HepG2 (cell line): ENCODE results near the gene RASSF7. TPM values are rescaled to one million over a fixed set of nuclear protein-coding genes. Genes with fewer than 3 reads are reported as not detected.

Experiments
- DMAP1 ChIP-seq: IDR thresholded peaks from 2 replicates; pipeline ENCODE4 v1.6.1; 2016
- GABPB1 ChIP-seq: IDR thresholded peaks from 2 replicates; pipeline ENCODE4 v1.6.1; 2016; ENCODE audit warnings: mild to moderate bottlenecking, missing genetic modification reagents, moderate library complexity, missing compliant biosample characterization
- HNRNPL ChIP-seq: fragments of 200-400 bp; formaldehyde crosslinking; IDR thresholded peaks from 2 replicates; pipeline ENCODE4 v1.6.1; 2017; ENCODE audit warnings: mild to moderate bottlenecking, low read depth, low read length
- KDM2A ChIP-seq: sonication (generic); formaldehyde crosslinking; IDR thresholded peaks from 2 replicates; pipeline ENCODE4 v1.4.0; 2020; ENCODE audit warnings: low read depth, missing genetic modification reagents, borderline replicate concordance
- MEIS2 ChIP-seq: sonication (generic); formaldehyde crosslinking; IDR thresholded peaks from 2 replicates; pipeline ENCODE4 v1.9.0; 2021; ENCODE audit warnings: mild to moderate bottlenecking, missing genetic modification reagents
- NR1H2 ChIP-seq: sonication (generic); formaldehyde crosslinking; IDR thresholded peaks from 2 replicates; pipeline ENCODE4 v1.8.1; 2022; ENCODE audit warnings: low read depth, missing genetic modification reagents, borderline replicate concordance
- RARA ChIP-seq: IDR thresholded peaks from 2 replicates; pipeline ENCODE4 v1.6.1; 2016; ENCODE audit warnings: missing genetic modification reagents, missing compliant biosample characterization
- RBM39 ChIP-seq: fragments of 200-400 bp; formaldehyde crosslinking; IDR thresholded peaks from one replicate; pipeline ENCODE4 v1.6.1; 2018; ENCODE audit warnings: antibody characterized with exemption, mild to moderate bottlenecking, low read depth, low read length; ENCODE audit not compliant: poor library complexity, severe bottlenecking
- RCOR2 ChIP-seq: IDR thresholded peaks from 2 replicates; pipeline ENCODE4 v1.6.1; 2016; ENCODE audit warnings: missing biosample characterization, missing genetic modification reagents
- RFXAP ChIP-seq: sonication (generic); formaldehyde crosslinking; IDR thresholded peaks from 2 replicates; pipeline ENCODE4 v1.4.0; 2020; ENCODE audit warnings: missing genetic modification reagents, borderline replicate concordance
- SMAD9 ChIP-seq: sonication (generic); formaldehyde crosslinking; IDR thresholded peaks from 2 replicates; pipeline ENCODE4 v1.5.1; 2020; ENCODE audit warnings: mild to moderate bottlenecking, missing genetic modification reagents
- TEAD3 ChIP-seq: optimal IDR thresholded peaks from 2 replicates; pipeline ENCODE3; 2016; ENCODE audit warnings: borderline replicate concordance
- ZMYM3 ChIP-seq: sonication (generic); formaldehyde crosslinking; IDR thresholded peaks from 2 replicates; pipeline ENCODE4 v1.5.1; 2020; ENCODE audit warnings: mild to moderate bottlenecking, missing genetic modification reagents
- ZNF143 ChIP-seq: sonication (generic); formaldehyde crosslinking; IDR thresholded peaks from 2 replicates; pipeline ENCODE4 v1.4.0; 2020; ENCODE audit warnings: missing genetic modification reagents
- ZNF251 ChIP-seq: sonication (generic); formaldehyde crosslinking; IDR thresholded peaks from 2 replicates; pipeline ENCODE4 v1.9.0; 2021; ENCODE audit warnings: mild to moderate bottlenecking, missing genetic modification reagents
- ZNF326 ChIP-seq: sonication (generic); formaldehyde crosslinking; IDR thresholded peaks from 2 replicates; pipeline ENCODE4 v1.4.0; 2020; ENCODE audit warnings: missing genetic modification reagents, borderline replicate concordance
- ZNF563 ChIP-seq: sonication (generic); formaldehyde crosslinking; IDR thresholded peaks from 2 replicates; pipeline ENCODE4 v1.8.0; 2022; ENCODE audit warnings: mild to moderate bottlenecking, moderate library complexity, missing genetic modification reagents
- ZNF572 ChIP-seq: sonication (generic); formaldehyde crosslinking; IDR thresholded peaks from 2 replicates; pipeline ENCODE4 v1.5.1; 2020; ENCODE audit warnings: mild to moderate bottlenecking, missing genetic modification reagents
- ZNF672 ChIP-seq: sonication (generic); formaldehyde crosslinking; IDR thresholded peaks from 2 replicates; pipeline ENCODE4 v1.8.1; 2022; ENCODE audit warnings: missing genetic modification reagents
- ZNF775 ChIP-seq: sonication (generic); formaldehyde crosslinking; IDR thresholded peaks from 2 replicates; pipeline ENCODE4 v1.4.0; 2020; ENCODE audit warnings: missing genetic modification reagents, mild to moderate bottlenecking, moderate library complexity, borderline replicate concordance
- ZSCAN21 ChIP-seq: sonication (generic); formaldehyde crosslinking; IDR thresholded peaks from 2 replicates; pipeline ENCODE4 v1.8.0; 2022; ENCODE audit warnings: mild to moderate bottlenecking, missing genetic modification reagents, moderate library complexity, borderline replicate concordance
- polyA plus RNA-seq, 8 experiments: library from polyadenylated mRNA; depleted of rRNA in 3 of 8; stranded (reverse) in 7 of 8; unstranded in 1 of 8; fragments of >200 nt; fragmentation: Illumina TruSeq in 4 of 8; extraction: Trizol in 4 of 8; gene quantifications; 2 replicates each; pipeline versions ENCODE4 v1.2.1 to v1.2.3, GENCODE V29; 2011 to 2016; ENCODE audit warnings: low read depth in 4 of 8, missing spikeins in 1 of 8, mixed read lengths in 1 of 8; ENCODE audit not compliant: insufficient read depth in 1 of 8
- total RNA-seq, 5 experiments: library from RNA; depleted of rRNA; stranded (reverse); fragments of >200 nt; fragmentation: Illumina TruSeq; extraction: Trizol; gene quantifications; 2 replicates each; pipeline ENCODE4 v1.2.3, GENCODE V29; 2016; ENCODE audit warnings: low read depth in 1 of 5
- TF ChIP-seq, protein P1 (sequence below): sonication (generic); formaldehyde crosslinking; IDR thresholded peaks from 2 replicates; pipeline ENCODE4 v1.4.0; 2020; ENCODE audit warnings: missing genetic modification reagents
- TF ChIP-seq, protein P2 (sequence below): sonication (generic); formaldehyde crosslinking; IDR thresholded peaks from 2 replicates; pipeline ENCODE4 v1.5.1; 2020; ENCODE audit warnings: missing genetic modification reagents, mild to moderate bottlenecking, borderline replicate concordance
- TF ChIP-seq, protein P3 (sequence below): sonication (generic); formaldehyde crosslinking; IDR thresholded peaks from 2 replicates; pipeline ENCODE4 v1.8.1; 2022; ENCODE audit warnings: mild to moderate bottlenecking, missing genetic modification reagents
- TF ChIP-seq, protein P4 (sequence below): IDR thresholded peaks from 2 replicates; pipeline ENCODE4 v1.6.1; 2016
- TF ChIP-seq, protein P5 (sequence below): sonication (generic); formaldehyde crosslinking; IDR thresholded peaks from 2 replicates; pipeline ENCODE4 v1.5.0; 2020; ENCODE audit warnings: missing genetic modification reagents

The RASSF7 gene
- total and polyA plus RNA-seq, 2 of the 13 experiments (the other 11 are each of a cell fraction or from before 2014, with no cell fraction given), result 20.2 to 28.6 TPM

DNA sequence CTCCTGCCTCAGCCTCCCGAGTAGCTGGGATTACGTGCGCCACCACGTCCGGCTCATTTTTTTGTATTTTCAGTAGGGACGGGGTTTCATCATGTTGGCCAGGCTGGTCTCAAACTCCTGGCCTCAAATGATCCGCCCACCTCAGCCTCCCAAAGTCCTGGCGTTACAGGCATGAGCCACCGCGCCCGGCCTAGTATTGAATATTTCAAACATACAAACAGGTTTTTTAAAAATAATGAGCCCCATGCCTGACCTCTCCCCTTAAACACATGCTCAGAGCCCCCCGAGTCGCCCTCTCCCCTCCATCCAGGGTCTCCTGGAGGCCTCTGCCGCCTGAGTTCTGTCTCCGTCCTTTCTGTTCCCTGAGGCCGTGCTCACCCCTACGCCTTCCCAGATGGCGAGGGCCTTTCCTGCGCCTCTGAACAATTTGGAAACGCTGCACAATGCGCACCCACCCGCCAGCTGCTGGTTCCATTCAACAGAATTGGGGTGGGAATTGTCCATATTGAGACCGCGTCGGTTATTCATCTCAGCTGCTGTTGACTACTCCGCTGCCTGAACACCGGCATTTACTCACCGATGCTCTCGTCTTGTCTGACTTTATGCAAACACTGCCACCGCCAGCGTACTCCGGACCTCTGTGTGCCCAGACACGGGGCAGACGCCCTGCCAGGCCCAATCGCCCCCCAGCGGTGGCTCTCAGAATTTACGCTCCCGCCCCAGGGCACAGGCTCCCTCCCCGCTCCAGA lies 40.2 kb upstream of the RASSF7 start (continued):
- no peak for TF ChIP-seq ZNF775 (CRISPR knock-in tag)
- no peak for TF ChIP-seq RARA (CRISPR knock-in tag)
- no peak for TF ChIP-seq ZNF326 (CRISPR knock-in tag)
- no peak for TF ChIP-seq ZSCAN21 (CRISPR knock-in tag)
- TF ChIP-seq ZMYM3 (CRISPR knock-in tag), result peak; percentile 57; the same call in 1 of the 2 replicates
- TF ChIP-seq, protein P1, sequence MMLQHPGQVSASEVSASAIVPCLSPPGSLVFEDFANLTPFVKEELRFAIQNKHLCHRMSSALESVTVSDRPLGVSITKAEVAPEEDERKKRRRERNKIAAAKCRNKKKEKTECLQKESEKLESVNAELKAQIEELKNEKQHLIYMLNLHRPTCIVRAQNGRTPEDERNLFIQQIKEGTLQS, result no peak
- no peak for TF ChIP-seq SMAD9 (CRISPR knock-in tag)
- TF ChIP-seq TEAD3 (CRISPR knock-in tag), result no peak
- 0 out of 2 replicates have a peak, but pooled peaks have one; percentile 32 for TF ChIP-seq DMAP1 (CRISPR knock-in tag)
- TF ChIP-seq, protein P2, sequence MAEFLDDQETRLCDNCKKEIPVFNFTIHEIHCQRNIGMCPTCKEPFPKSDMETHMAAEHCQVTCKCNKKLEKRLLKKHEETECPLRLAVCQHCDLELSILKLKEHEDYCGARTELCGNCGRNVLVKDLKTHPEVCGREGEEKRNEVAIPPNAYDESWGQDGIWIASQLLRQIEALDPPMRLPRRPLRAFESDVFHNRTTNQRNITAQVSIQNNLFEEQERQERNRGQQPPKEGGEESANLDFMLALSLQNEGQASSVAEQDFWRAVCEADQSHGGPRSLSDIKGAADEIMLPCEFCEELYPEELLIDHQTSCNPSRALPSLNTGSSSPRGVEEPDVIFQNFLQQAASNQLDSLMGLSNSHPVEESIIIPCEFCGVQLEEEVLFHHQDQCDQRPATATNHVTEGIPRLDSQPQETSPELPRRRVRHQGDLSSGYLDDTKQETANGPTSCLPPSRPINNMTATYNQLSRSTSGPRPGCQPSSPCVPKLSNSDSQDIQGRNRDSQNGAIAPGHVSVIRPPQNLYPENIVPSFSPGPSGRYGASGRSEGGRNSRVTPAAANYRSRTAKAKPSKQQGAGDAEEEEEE, result no peak
- 0 out of 2 replicates have a peak, but pooled peaks have one; percentile 22 for TF ChIP-seq GABPB1 (CRISPR knock-in tag)
- TF ChIP-seq, protein P3, sequence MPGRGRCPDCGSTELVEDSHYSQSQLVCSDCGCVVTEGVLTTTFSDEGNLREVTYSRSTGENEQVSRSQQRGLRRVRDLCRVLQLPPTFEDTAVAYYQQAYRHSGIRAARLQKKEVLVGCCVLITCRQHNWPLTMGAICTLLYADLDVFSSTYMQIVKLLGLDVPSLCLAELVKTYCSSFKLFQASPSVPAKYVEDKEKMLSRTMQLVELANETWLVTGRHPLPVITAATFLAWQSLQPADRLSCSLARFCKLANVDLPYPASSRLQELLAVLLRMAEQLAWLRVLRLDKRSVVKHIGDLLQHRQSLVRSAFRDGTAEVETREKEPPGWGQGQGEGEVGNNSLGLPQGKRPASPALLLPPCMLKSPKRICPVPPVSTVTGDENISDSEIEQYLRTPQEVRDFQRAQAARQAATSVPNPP (CRISPR knock-in tag), result no peak
- TF ChIP-seq ZNF563 (CRISPR knock-in tag), result no peak
- no peak for TF ChIP-seq ZNF143 (CRISPR knock-in tag)
- TF ChIP-seq ZNF672 (CRISPR knock-in tag), result no peak
- no peak for TF ChIP-seq NR1H2 (CRISPR knock-in tag)
- TF ChIP-seq RFXAP (CRISPR knock-in tag), result no peak
- TF ChIP-seq RCOR2 (CRISPR knock-in tag), result 0 out of 2 replicates have a peak, but pooled peaks have one; percentile 26
- peak; percentile 62; the same call in 1 of the 2 replicates for TF ChIP-seq KDM2A
- TF ChIP-seq MEIS2 (CRISPR knock-in tag), result peak; percentile 61; the same call in 1 of the 2 replicates
- TF ChIP-seq ZNF572 (CRISPR knock-in tag), result no peak
- TF ChIP-seq, protein P4, sequence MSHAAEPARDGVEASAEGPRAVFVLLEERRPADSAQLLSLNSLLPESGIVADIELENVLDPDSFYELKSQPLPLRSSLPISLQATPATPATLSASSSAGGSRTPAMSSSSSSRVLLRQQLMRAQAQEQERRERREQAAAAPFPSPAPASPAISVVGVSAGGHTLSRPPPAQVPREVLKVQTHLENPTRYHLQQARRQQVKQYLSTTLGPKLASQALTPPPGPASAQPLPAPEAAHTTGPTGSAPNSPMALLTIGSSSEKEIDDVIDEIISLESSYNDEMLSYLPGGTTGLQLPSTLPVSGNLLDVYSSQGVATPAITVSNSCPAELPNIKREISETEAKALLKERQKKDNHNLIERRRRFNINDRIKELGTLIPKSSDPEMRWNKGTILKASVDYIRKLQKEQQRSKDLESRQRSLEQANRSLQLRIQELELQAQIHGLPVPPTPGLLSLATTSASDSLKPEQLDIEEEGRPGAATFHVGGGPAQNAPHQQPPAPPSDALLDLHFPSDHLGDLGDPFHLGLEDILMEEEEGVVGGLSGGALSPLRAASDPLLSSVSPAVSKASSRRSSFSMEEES (CRISPR knock-in tag), result no peak
- no peak for TF ChIP-seq ZNF251
- TF ChIP-seq HNRNPL, result peak; percentile 96
- no peak for TF ChIP-seq RBM39
- TF ChIP-seq, protein P5, sequence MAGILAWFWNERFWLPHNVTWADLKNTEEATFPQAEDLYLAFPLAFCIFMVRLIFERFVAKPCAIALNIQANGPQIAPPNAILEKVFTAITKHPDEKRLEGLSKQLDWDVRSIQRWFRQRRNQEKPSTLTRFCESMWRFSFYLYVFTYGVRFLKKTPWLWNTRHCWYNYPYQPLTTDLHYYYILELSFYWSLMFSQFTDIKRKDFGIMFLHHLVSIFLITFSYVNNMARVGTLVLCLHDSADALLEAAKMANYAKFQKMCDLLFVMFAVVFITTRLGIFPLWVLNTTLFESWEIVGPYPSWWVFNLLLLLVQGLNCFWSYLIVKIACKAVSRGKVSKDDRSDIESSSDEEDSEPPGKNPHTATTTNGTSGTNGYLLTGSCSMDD, result no peak
